CD14-positive monocyte (primary cell): ENCODE data around the gene FOXRED1. TPM values are rescaled to one million over a fixed set of nuclear protein-coding genes. Genes with fewer than 3 reads are reported as not detected.

Source experiments
- DNase-seq, 3 donors: peaks; one replicate each; pipeline ENCODE4 v3.0.0-alpha.2; 2011 to 2022
- H2AFZ ChIP-seq: 2 replicates; pipeline ENCODE4 v1.6.0; 2012; ENCODE audit warnings: mild to moderate bottlenecking, low read depth, low read length, inconsistent platforms; ENCODE audit not compliant: insufficient read depth, poor library complexity, severe bottlenecking
- H3K27ac ChIP-seq, 2 donors: 1 replicate in 1 of 2; 2 replicates in 1 of 2; pipeline ENCODE4 v1.5.1; 2012 to 2013; ENCODE audit warnings: low read length in 2 of 2, control low read depth in 1 of 2, inconsistent platforms in 1 of 2, low read depth in 1 of 2, mild to moderate bottlenecking in 1 of 2
- H3K27me3 ChIP-seq, 2 donors: one replicate each; pipeline versions ENCODE4 v1.6.0 to v1.6.1; 2011 to 2013; ENCODE audit warnings: low read length in 2 of 2; ENCODE audit not compliant: control insufficient read depth in 2 of 2, insufficient read depth in 2 of 2
- H3K36me3 ChIP-seq, 2 donors: replicated peaks in 1 of 2; 1 replicate in 1 of 2; 2 replicates in 1 of 2; pipeline versions ENCODE4 v1.5.1 to v1.6.1; 2012 to 2013; ENCODE audit warnings: low read length in 2 of 2, control low read depth in 1 of 2, inconsistent platforms in 1 of 2, mild to moderate bottlenecking in 1 of 2; ENCODE audit not compliant: insufficient read depth in 2 of 2, control insufficient read depth in 1 of 2
- H3K4me1 ChIP-seq, 2 donors: 1 replicate in 1 of 2; 2 replicates in 1 of 2; pipeline versions ENCODE4 v1.5.1 to v1.6.1; 2012 to 2013; ENCODE audit warnings: low read length in 2 of 2, control low read depth in 1 of 2, inconsistent platforms in 1 of 2, mild to moderate bottlenecking in 1 of 2, moderate library complexity in 1 of 2; ENCODE audit not compliant: insufficient read depth in 2 of 2, control insufficient read depth in 1 of 2
- H3K4me2 ChIP-seq: replicated peaks from 2 replicates; pipeline ENCODE3; 2012; ENCODE audit warnings: low read length, moderate library complexity, mild to moderate bottlenecking; ENCODE audit not compliant: poor library complexity, severe bottlenecking; ENCODE audit errors: extremely low read depth
- H3K4me3 ChIP-seq, 3 experiments: fragments of 200-600 bp in 1 of 3; sonication (generic) in 1 of 3; replicated peaks in 1 of 3; 1 replicate in 2 of 3; 2 replicates in 1 of 3; pipeline ENCODE4 v1.5.1; 2011 to 2013; ENCODE audit warnings: low read length in 3 of 3, mild to moderate bottlenecking in 3 of 3, control low read depth in 2 of 3, low read depth in 2 of 3, inconsistent platforms in 1 of 3, moderate library complexity in 1 of 3
- H3K79me2 ChIP-seq: 2 replicates; pipeline ENCODE4 v1.6.0; 2012; ENCODE audit warnings: mild to moderate bottlenecking, control low read depth, inconsistent platforms, low read length, moderate library complexity; ENCODE audit not compliant: insufficient read depth
- H3K9ac ChIP-seq: 2 replicates; pipeline ENCODE4 v1.6.0; 2017; ENCODE audit warnings: low read length, mild to moderate bottlenecking; ENCODE audit not compliant: insufficient read depth, poor library complexity, severe bottlenecking
- H3K9me3 ChIP-seq, 2 donors: replicated peaks in 1 of 2; 1 replicate in 1 of 2; 2 replicates in 1 of 2; pipeline versions ENCODE4 v1.5.1 to v1.6.1; 2012 to 2013; ENCODE audit warnings: low read length in 2 of 2, control low read depth in 1 of 2; ENCODE audit not compliant: control insufficient read depth in 1 of 2, insufficient read depth in 1 of 2
- H4K20me1 ChIP-seq: 2 replicates; pipeline ENCODE4 v1.6.0; 2012; ENCODE audit warnings: mild to moderate bottlenecking, low read length, control low read depth, moderate library complexity; ENCODE audit not compliant: insufficient read depth
- H3K27ac Mint-ChIP-seq, 7 donors: one replicate each; pipeline ENCODE4 v1.8.0; 2020; ENCODE audit warnings: mild to moderate bottlenecking in 7 of 7, mixed read lengths in 7 of 7, moderate library complexity in 6 of 7, inconsistent platforms in 2 of 7
- H3K27me3 Mint-ChIP-seq, 3 donors: one replicate each; pipeline ENCODE4 v1.8.0; 2021 to 2022; ENCODE audit warnings: low read depth in 3 of 3, mild to moderate bottlenecking in 3 of 3, mixed read lengths in 3 of 3, moderate library complexity in 3 of 3, inconsistent platforms in 1 of 3
- H3K36me3 Mint-ChIP-seq, 2 donors: one replicate each; pipeline ENCODE4 v1.8.0; 2020; ENCODE audit warnings: mixed read lengths in 2 of 2, inconsistent platforms in 1 of 2, mild to moderate bottlenecking in 1 of 2
- H3K4me1 Mint-ChIP-seq: one replicate; pipeline ENCODE4 v1.8.0; 2020; ENCODE audit warnings: mild to moderate bottlenecking, mixed read lengths
- H3K4me3 Mint-ChIP-seq, 2 donors: one replicate each; pipeline ENCODE4 v1.8.0; 2020; ENCODE audit warnings: mild to moderate bottlenecking in 2 of 2, mixed read lengths in 2 of 2, moderate library complexity in 1 of 2
- H3K9me3 Mint-ChIP-seq, 7 donors: one replicate each; pipeline ENCODE4 v1.8.0; 2020 to 2022; ENCODE audit warnings: mixed read lengths in 7 of 7, mild to moderate bottlenecking in 6 of 7, moderate library complexity in 6 of 7, inconsistent platforms in 2 of 7
- CTCF ChIP-seq: fragments of 200-600 bp; IDR thresholded peaks from one replicate; pipeline ENCODE4 v1.8.0; 2022; ENCODE audit warnings: antibody characterized with exemption, mild to moderate bottlenecking
- whole genome bisulfite sequencing: methylation state at CpG from one replicate; pipeline ENCODE4 v1.1.5; 2013; ENCODE audit warnings: missing lambda C conversion rate; ENCODE audit not compliant: insufficient coverage; 5-methylcytosine and 5-hydroxymethylcytosine counted together
- intact Hi-C, 2 donors: fragments of 100-400 bp; cut with micrococcal nuclease; formaldehyde crosslinking; loops; one replicate each; pipeline versions ENCODE4 v1.15.0 to v1.15.1; 2023
- polyA plus RNA-seq, 3 donors: library from polyadenylated mRNA; depleted of rRNA in 1 of 3; unstranded in 2 of 3; stranded (reverse) in 1 of 3; fragments of 300-500 nt in 2 of 3; fragments of >200 nt in 1 of 3; fragmentation: Illumina TruSeq in 2 of 3; gene quantifications; 1 replicate in 2 of 3; 2 replicates in 1 of 3; pipeline ENCODE4 v1.2.3, GENCODE V29; 2012 to 2021

FOXRED1 gene
- polyA plus RNA-seq, 3 donors, result 15.2 to 18.0 (median 15.4) TPM

- no peaks in the 10 kb centered on the region for H3K27me3 Mint-ChIP-seq
- H3K4me2 ChIP-seq, result no peak overlapping the region
- no peaks in the 10 kb centered on the region for H3K27me3 ChIP-seq
These were observed 12.7 kb upstream of the FOXRED1 start for GRCh38 chr11:126256216-126256615.

DNA sequence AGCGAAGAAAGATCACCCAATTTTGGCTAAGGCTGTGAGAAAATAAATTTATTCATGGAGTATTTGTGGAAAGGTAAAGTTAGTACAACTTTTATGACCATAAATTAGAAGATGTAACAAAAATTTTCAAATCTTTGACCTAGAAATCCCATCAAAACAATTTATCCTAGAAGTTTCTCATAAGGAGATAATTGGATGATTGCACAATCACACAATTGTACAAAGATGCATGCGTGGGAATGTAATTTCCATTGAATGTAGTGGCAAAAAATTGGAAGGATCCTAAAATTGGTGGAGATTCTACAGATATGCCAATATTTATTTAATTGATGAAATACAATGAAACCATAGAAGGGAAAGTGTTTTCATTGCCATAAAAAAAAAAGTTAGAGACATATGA, 11.8 kb upstream of the FOXRED1 start:
- no peaks in the 10 kb centered on the region for H3K9me3 ChIP-seq
- Mint-ChIP-seq H3K27ac (no peak overlapping the region), H3K27me3 (no peaks in the 10 kb centered on the region), H3K36me3 (peaks cover 66 to 70% of the 10 kb centered on the region in 2 donors), H3K9me3 (no peaks in the 10 kb centered on the region), H3K4me3 (no peak overlapping the region), H3K4me1 (no peaks in the 10 kb centered on the region)
- H3K9ac ChIP-seq, result no peak overlapping the region
- no peak overlapping the region for H3K27ac ChIP-seq
- H2AFZ ChIP-seq, result no peak overlapping the region
- intact Hi-C loops, result no loop called here
- H3K27me3 ChIP-seq, result no peaks in the 10 kb centered on the region
- DNase-seq, result no peak
- H3K36me3 ChIP-seq, result peaks cover 66 to 92% of the 10 kb centered on the region in 2 donors
- no peak overlapping the region for H3K4me3 ChIP-seq
- H3K79me2 ChIP-seq, result no peaks in the 10 kb centered on the region
- peaks cover 3% of the 10 kb centered on the region for H4K20me1 ChIP-seq
- no peaks in the 10 kb centered on the region for H3K4me1 ChIP-seq
- no peak for TF ChIP-seq CTCF
- H3K4me2 ChIP-seq, result no peak overlapping the region
- no CpG with 5 or more reads among the region's 2 CpGs for WGBS

More at GRCh38 chr11:126256216-126256615, 12.7 kb upstream of the FOXRED1 start:
- no peak for TF ChIP-seq CTCF
- no peak overlapping the region for H2AFZ ChIP-seq
- H4K20me1 ChIP-seq, result peaks cover 1% of the 10 kb centered on the region
- no peak for DNase-seq
- H3K4me3 ChIP-seq, result no peak overlapping the region
- no peaks in the 10 kb centered on the region for H3K4me1 ChIP-seq
- H3K36me3 ChIP-seq, result peaks cover 61 to 92% of the 10 kb centered on the region in 2 donors
- no peak overlapping the region for H3K9ac ChIP-seq
- Mint-ChIP-seq H3K27ac (peak overlapping the region in 1 of 7 donors; percentile 15), H3K36me3 (peaks cover 68 to 70% of the 10 kb centered on the region in 2 donors), H3K4me3 (no peak overlapping the region), H3K4me1 (no peaks in the 10 kb centered on the region), H3K9me3 (peaks cover 0 to 2% (median 0%) of the 10 kb centered on the region in 7 donors)
- 94% methylated on average over 3 of the region's 4 CpGs for WGBS
- no peaks in the 10 kb centered on the region for H3K79me2 ChIP-seq
- no peak overlapping the region for H3K27ac ChIP-seq
- H3K9me3 ChIP-seq, result no peaks in the 10 kb centered on the region
- intact Hi-C loops, result no loop called here
